ENCODE data around the gene ITPKB.
A peak's percentile ranks its signal among the peaks of the same experiment; 100 is the strongest.
"Not testable (repeated sequence)": the region's sequence is repeated elsewhere in the genome, so short reads cannot be mapped to it uniquely, and the experiment has no call there.

The ITPKB gene

DNA sequence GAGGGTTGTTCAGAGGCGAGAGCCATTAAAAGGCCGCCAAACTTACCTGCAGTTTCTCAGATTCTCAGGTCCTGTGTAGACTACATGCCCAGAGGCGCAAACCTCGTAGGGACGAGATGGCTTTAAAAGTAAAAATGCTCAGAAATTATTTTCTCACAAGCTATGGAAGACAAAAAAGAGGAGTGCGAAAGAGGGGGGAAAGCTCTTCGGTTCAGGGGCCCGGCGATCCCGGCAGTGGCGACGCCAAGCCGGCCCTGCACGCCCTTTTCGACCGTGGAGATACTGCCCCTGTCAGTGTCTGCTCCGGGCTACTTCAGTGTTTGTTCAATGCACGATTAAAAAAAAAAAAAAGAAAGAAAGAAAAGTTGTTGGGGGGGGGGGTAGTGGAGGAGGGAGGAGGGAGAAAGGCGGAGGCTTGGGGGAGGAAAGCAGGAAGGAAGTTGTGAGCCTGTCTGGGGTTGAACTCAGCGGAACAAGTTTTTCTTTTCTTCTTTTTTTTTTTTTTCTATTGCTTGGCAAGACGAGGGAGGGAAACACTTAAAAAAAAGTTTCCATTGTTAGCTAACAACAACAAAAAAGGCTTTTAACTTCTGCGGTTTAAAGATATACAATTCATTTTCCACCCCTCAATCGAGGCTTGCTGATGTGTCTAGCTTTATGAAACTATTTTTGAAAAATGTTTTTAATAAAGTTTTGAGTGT is at the start of gene ITPKB:
Gene ITPKB, minus strand, starts transcription at position 288 of the 701 bp plus-strand sequence. CDS start 1,824 bp downstream, outside the sequence.
- DNase-seq, result peak; percentile 88

DNA sequence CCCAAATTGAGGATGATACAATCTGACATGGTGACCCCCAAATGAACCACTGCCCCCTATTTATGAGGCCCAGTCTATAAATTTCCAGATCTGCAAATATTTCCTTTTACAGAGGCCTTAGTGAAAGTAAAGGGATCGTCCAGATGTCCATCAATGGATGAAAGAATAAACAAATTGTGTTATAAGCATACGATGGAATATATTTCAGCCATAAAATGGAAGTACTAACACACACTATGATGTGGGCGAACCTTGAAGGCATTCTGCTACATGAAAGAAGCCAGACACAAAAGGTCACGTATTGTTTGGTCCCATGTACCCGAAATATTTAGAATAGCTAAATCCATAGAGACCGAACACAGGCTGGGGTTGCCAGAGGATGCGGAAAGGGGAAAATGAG is 48.6 kb upstream of the ITPKB start:
- no peak for DNase-seq

DNA sequence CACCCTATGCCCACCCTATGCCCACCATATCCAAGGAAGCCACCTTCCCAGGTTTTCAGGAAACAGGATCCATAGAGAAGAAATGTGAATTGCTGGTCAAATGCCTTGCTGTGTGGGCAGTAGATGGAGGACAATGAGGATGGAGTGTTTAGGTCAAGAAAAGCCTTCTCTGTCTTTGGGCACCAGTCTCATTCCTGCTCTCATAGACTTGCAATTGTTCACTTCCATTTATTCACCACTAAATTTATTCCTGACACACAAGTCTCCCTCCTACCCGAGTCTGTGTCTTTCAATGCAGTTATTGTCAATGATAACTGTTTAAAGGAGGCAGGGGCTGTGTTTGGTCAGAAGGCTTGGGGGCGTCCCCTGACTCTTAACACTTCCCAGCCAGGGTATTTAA is 48.0 kb upstream of the ITPKB start:
- no peak for DNase-seq

DNA sequence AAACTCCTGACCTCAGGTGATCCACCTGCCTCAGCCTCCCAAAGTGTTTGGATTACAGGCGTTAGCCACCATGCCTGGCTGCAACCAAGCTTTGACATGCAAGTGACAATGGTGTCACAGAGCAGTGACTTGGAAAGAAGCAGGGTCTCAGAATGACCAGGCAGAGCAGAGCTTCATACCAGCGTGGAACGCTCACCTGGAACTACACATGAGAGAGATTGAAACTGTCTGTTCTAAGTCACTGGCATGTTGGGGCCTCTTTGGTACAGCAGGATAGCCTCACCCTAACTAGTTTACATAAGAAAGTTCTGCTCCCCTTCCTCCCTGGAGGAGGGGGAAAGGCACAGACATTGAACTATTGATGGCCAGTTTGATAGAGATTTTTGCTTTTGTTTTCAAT is 47.5 kb upstream of the ITPKB start:
- DNase-seq, result no peak

DNA sequence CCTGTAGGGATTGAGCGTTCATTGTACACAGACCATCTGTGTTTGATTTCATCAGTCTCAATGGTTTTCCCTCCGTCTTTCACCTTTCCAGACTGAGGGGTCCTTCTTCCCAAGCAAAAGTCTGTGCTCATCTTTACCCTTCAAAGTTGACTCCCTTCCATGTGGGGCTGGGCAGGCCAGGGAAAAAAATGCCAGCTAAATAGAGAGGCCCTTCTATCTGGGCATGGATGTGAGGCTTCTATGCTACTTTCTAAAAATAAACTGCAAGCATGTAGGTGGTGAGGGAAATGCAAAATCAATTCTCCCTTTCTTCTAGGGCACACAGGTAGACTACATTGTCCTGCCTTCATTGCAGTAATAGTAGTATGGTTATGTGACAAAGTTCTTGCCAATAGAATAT is 46.7 kb upstream of the ITPKB start:
- DNase-seq, result no peak

DNA sequence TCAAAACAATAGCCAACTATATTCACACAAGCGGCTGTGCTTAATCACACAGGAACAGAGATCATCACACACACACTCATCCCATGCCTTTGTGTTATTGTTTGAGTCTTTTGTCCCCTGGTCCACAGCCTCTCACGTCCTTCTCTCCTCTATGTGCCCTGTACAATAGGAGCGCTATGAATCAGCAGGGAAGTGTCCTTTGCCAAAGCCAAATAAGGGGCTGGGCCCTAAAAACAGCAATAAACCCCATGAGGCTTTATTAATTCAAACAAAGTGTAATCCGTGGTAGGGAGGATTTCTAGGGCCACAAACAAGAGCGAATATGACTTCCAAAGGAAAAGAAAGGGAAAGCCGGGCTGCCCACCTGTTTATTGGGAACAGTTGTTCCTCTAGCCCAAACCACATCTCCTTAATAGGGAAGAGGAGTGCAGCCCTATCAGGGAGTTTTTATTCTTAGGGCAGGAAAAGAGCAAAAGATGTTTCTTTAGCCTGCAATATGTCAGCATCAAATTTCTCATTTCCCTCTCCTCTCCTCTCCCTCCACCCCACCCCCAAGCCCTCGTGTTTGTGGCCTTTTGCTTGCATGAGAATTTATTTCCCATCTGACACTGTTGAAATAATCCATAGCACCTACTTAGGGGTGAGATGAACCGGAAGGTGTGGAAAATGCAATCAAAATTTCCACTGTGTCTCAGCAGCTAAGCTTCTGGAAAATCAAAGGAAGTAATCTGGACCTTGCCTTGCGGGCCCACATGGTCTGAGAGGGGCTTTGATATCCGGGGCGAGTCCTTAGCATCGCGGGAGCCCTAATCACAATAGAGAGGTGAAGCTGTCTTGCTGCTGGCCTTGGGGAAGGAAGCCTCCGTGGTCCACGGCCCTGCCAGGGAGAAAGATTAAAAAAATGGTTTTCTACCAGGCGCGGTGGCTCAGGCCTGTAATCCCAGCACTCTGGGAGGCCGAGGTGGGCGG is 45.3 kb upstream of the ITPKB start:
- no peak for DNase-seq

- DNase-seq, result no peak
Measured at GRCh38 chr1:226782845-226783601, 43.9 kb upstream of the ITPKB start.

- DNase-seq, result no peak
Measured at GRCh38 chr1:226781937-226782609, 43.0 kb upstream of the ITPKB start.

DNA sequence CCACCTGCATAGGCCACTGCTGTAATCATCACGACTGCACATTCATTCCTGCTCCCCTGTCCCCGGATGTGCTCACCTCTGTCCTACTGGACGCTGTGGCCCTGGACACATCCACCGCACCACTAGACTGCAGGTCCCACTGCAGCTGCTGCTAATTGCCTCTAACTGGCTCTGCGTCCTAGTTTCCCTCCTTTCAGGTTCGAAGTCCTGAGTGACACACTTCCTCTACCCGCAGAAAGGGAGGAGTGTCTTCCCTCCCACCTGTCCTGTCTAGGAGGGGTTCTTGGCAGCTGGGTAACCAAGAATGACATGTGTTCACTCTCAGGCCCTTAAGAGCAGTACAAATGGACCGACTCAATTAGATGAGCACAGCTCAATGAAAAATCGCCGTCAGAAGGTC is 40.5 kb upstream of the ITPKB start:
- DNase-seq, result no peak

DNA sequence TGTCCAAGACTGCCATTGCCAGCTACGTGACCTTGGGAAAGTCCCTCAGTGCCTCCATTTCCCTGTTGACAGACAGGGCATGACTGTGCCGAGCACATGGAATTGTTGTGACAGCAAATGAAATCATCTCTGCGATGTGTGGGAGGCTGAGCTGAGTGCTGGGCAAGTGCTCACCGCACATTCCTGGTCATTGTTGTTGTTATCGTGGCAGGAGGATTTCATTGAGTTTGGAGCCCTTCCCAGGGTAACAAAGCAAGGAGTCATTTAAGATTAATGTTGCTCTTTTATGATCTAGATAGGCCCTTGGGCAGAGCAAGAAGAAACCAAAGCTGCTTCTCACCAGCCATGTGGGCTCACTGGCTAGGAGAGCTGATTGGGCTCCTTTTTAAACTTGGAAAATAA is 39.6 kb upstream of the ITPKB start:
- no peak for DNase-seq

DNA sequence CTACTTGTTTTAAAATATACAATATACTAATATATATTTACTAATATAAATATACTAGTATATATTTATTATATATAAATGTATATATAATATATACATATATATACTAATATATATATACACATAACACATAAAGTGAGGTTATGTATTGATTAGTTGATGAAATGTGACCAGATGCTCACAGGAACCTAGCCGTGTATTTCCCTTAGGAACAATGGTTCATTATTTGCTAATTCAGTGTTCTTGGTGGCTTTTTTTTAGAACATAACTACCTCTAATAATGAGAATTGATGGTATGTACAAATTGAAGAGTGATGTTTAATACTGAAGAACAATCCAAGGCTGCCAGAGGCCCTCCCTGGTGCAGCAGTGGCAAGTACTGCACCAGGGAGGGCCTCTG is 37.9 kb upstream of the ITPKB start:
- DNase-seq, result no peak

DNA sequence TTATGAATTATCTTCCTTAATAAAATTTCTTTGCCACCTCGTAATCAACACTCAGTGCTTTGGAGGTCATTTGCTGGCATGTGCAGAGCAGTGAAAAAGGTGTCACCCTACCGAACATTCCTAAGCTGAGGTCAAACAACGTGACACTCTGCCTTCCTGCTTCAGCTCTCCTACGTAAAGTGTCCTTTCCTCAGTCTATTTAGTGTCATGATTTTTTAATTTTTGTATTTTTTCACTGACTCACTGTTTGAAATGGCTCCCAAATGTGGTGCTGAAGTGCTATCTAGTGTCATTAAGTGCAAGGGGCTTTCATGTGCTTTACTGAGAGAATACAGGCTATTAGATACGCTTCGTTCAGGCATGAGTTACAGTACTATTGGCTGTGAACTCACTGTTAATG is 37.0 kb upstream of the ITPKB start:
- DNase-seq, result no peak

- DNase-seq, result no peak
Measured at GRCh38 chr1:226772446-226773139, 33.5 kb upstream of the ITPKB start.

GRCh38 chr1:226767170-226767569 is 28.1 kb upstream of the ITPKB start:
- DNase-seq, result not testable (repeated sequence)

DNA sequence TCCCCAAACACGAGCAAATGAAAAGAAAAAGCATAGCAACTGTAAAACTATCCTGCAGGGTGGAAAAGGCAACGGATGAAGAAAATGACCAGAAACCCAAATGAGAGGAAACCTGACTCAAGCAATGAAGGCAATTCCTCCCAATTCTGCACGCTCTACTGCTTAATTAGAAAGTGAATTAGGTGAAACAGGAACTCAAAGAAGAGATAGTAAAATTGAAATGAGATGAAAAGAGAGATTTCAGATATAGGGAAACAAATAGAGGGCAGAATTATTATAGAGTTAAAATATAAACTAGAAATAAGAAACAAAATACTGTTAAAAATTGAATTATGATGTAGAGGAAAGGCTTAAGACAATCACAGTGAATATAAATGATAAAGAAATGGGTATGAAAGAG is 27.5 kb upstream of the ITPKB start:
- no peak for DNase-seq

GRCh38 chr1:226764533-226764932 is 25.5 kb upstream of the ITPKB start:
- DNase-seq, result no peak

DNA sequence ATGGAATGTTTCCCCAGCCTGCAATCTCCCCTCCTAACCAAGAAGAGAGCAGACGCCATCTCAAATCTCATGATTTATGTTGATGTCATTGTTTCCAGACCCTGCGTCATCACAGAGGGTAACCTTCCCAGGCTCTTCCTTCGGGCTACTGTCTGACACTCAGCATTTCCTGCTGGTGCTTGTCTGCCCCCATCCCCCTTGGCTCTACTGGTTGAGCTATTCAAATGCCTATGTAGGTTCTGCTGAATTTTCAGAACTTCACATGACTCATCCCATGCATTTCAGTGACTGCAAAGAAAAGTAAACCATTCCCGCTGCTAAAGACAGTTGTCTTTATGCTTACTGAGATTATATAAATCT is 24.8 kb upstream of the ITPKB start:
- no peak for DNase-seq

GRCh38 chr1:226762988-226763904 is 24.2 kb upstream of the ITPKB start:
- DNase-seq, result no peak

DNA sequence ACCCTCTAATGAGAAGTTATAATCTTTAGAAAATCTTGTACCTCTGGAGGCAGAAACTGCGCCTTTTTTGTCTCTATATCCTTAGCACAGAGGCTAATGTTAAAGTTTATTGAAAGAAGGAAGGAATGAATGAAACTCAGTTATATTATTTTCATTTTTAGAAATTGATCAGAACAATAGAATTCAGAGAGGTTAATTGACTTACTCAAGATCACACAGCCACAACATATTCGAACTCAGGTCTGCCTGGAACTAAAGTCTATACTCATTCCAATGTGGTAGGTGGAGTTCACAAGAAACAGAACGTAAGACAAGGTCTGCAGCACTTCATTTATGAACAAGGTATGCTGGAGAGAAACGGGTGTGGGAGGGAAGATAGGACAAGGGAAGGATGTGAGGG is 23.0 kb upstream of the ITPKB start:
- no peak for DNase-seq

DNA sequence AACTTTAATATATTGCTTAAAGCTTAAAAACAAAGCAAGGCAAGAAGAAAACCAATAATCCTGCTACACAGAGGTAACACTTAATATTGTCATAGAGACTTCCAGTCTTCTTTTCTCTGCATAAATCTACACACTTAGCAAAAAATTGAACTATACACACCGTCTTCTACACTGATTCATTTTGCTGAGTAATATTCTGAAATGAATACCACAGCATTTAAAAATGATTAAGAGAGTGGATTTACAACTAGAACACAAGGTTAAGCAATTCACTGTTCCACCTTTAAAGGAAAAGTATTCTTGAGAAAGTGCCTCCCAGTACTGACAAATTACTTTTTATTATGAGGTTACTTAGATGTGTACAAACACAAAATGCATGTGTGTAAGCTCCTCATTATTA is 22.2 kb upstream of the ITPKB start:
- DNase-seq, result no peak
